Measurements from ENCODE around the gene STON1. TPM values are rescaled to one million over a fixed set of nuclear protein-coding genes. Genes with fewer than 3 reads are reported as not detected.
A peak's percentile ranks its signal among the peaks of the same experiment; 100 is the strongest.
"Not testable (repeated sequence)": the region's sequence is repeated elsewhere in the genome, so short reads cannot be mapped to it uniquely, and the experiment has no call there.

Gene STON1
- total RNA-seq, 1 donor from 2014 or later = 13.2 TPM

DNA sequence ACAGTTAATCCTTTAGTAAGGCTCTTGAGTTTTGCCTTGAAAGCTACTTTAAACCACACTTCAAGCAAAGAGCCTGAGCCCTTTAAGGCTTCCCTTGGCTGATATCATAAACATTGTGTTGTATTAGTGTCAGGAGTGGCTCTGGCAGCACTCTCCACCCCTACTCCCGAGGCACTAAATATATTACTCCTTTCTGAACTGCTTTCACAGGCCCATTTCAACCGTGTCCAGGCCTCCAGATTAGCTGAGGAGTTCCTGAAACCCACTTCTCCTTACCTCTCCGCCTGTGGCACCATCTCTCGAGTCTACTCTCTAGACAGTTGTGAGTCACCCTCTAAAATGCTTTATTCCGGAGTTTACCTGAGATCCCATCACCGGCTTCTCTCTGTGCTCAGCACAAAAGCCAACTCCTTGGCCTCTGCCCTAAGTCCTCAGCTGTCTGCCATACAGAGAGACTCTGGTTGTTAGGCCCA is 14.4 kb upstream of the STON1 start:
- H3K27ac Mint-ChIP-seq (ENCODE audit: unreplicated experiment) = peak overlapping the region; percentile 10
- peaks cover 14% of the 10 kb centered on the region for H3K36me3 Mint-ChIP-seq (ENCODE audit: low read depth)
- no peak overlapping the region for H3K4me3 Mint-ChIP-seq
- TF ChIP-seq, protein P1, sequence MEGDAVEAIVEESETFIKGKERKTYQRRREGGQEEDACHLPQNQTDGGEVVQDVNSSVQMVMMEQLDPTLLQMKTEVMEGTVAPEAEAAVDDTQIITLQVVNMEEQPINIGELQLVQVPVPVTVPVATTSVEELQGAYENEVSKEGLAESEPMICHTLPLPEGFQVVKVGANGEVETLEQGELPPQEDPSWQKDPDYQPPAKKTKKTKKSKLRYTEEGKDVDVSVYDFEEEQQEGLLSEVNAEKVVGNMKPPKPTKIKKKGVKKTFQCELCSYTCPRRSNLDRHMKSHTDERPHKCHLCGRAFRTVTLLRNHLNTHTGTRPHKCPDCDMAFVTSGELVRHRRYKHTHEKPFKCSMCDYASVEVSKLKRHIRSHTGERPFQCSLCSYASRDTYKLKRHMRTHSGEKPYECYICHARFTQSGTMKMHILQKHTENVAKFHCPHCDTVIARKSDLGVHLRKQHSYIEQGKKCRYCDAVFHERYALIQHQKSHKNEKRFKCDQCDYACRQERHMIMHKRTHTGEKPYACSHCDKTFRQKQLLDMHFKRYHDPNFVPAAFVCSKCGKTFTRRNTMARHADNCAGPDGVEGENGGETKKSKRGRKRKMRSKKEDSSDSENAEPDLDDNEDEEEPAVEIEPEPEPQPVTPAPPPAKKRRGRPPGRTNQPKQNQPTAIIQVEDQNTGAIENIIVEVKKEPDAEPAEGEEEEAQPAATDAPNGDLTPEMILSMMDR (conservative IDR thresholded peaks at IDR 0.05) = no peak
- H3K27me3 Mint-ChIP-seq (ENCODE audit: low read depth) = no peaks in the 10 kb centered on the region
- no peak for DNase-seq (ENCODE audit: low read depth, low spot score)
- H3K4me1 Mint-ChIP-seq = no peaks in the 10 kb centered on the region
- no peaks in the 10 kb centered on the region for H3K9me3 Mint-ChIP-seq

DNA sequence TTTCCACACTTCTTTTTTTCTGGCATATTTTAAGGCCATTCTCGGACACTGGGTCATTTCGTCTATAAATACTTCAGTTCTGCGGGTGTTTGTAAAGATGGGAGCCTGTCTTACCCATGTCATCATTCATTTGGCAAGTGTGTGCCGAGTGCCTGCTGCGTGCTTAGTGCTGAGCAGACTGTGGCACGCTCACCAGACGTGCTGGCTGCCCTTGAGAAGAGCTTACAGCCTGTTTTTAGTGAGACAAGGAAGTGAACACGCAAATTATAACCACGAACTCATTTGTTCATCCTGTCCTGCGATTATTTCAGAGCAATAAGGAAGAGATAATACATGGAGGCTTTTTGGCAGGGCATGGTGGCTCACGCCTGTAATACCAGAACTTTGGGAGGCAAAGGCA is 10.4 kb upstream of the STON1 start:
- H3K9me3 Mint-ChIP-seq = no peaks in the 10 kb centered on the region
- no peak overlapping the region for H3K4me3 Mint-ChIP-seq
- no peaks in the 10 kb centered on the region for H3K27me3 Mint-ChIP-seq (ENCODE audit: low read depth)
- no peaks in the 10 kb centered on the region for H3K4me1 Mint-ChIP-seq
- peaks cover 12% of the 10 kb centered on the region for H3K36me3 Mint-ChIP-seq (ENCODE audit: low read depth)
- no peak for DNase-seq (ENCODE audit: low read depth, low spot score)
- TF ChIP-seq, protein P1 (conservative IDR thresholded peaks at IDR 0.05) = no peak
- H3K27ac Mint-ChIP-seq (ENCODE audit: unreplicated experiment) = no peak overlapping the region

DNA sequence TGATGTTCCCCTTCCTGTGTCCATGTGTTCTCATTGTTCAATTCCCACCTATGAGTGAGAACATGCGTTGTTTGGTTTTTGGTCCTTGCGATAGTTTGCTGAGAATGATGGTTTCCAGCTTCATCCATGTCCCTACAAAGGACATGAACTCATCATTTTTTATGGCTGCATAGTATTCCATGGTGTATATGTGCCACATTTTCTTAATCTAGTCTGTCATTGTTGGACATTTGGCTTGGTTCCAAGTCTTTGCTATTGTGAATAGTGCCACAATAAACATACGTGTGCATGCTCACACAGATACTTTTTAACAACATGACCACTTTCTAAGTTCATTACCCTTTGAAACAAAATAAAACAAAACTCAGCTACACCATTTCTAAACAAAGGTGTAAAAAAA is 5.2 kb upstream of the STON1 start:
- H3K27ac Mint-ChIP-seq (ENCODE audit: unreplicated experiment); H3K36me3 Mint-ChIP-seq (ENCODE audit: low read depth); H3K27me3 Mint-ChIP-seq (ENCODE audit: low read depth); H3K4me3 Mint-ChIP-seq; H3K9me3 Mint-ChIP-seq; DNase-seq (ENCODE audit: low read depth, low spot score): not testable (repeated sequence)
- peaks cover 26% of the 10 kb centered on the region for H3K4me1 Mint-ChIP-seq

DNA sequence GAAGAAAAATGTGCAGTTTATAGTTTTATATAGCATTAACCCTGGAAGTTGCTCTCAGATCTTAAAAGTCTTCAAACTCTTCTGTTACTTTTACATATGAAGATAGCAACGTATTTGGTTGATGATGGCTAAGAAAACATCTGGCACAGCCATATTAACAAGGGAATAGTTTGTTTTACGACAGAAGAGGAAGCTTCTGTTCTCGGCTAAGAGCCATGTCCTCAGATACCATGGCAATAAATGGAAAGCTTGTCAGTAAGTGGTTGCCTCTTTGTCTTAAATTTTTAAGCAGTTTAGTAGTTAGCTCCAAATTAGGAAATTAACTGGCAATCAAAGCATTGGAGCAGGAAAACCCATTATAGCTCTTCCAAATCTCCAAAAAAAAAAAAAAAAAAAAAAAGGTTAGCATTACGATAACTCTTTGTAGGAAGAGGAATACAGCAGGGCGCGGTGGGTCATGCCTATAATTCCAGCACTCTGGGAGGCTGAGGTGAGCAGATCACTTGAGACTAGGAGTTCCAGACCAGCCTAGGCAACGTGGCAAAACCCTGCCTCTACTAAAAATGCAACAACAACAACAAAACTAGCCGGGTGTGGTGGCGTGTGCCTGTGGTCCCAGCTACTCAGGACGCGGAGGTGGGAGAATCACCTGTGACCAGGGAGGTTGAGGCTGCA is 4.5 kb upstream of the STON1 start:
- H3K4me3 Mint-ChIP-seq = no peak overlapping the region
- H3K27ac Mint-ChIP-seq (ENCODE audit: unreplicated experiment) = no peak overlapping the region
- DNase-seq (ENCODE audit: low read depth, low spot score) = no peak
- no peaks in the 10 kb centered on the region for H3K27me3 Mint-ChIP-seq (ENCODE audit: low read depth)
- TF ChIP-seq, protein P1 (conservative IDR thresholded peaks at IDR 0.05) = no peak
- H3K9me3 Mint-ChIP-seq = no peaks in the 10 kb centered on the region
- H3K4me1 Mint-ChIP-seq = peaks cover 26% of the 10 kb centered on the region
- H3K36me3 Mint-ChIP-seq (ENCODE audit: low read depth) = no peaks in the 10 kb centered on the region

DNA sequence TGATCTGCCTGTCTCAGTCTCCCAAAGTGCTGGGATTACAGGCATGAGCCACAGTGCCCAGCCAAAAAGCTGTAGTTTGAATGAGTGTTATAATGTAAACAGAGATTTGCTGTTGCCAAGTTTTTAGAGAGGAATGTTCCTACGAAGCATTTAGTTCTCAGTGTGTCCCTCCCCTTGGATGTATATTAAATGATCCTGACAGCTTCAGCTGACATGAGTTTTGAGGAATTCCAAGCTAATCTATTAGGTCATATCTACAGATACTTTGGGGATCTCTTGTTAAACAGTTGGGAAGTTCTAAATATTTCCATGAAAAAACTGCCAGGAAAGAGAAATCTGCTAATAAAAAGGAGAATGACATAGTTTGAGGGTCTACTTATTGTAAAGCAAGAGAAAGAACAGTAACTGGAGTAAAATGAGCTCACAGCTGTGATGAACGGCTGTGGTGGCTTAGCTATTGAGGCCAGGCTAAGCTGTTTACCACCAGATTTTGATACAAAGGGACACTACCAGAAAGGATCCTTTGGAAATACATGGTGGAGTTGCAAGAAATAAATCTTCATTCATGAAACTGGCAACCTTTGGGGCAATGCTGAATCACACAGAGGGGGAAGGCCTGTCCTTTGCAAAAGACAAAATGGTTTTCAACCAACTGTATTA is 2.6 kb upstream of the STON1 start:
- Mint-ChIP-seq H3K9me3 (no peaks in the 10 kb centered on the region), H3K36me3 (ENCODE audit: low read depth) (no peaks in the 10 kb centered on the region), H3K4me3 (peak overlapping the region; percentile 26), H3K4me1 (peaks cover 41% of the 10 kb centered on the region), H3K27me3 (ENCODE audit: low read depth) (no peaks in the 10 kb centered on the region), H3K27ac (ENCODE audit: unreplicated experiment) (no peak overlapping the region)
- TF ChIP-seq, protein P1 (conservative IDR thresholded peaks at IDR 0.05) = no peak
- no peak for DNase-seq (ENCODE audit: low read depth, low spot score)

DNA sequence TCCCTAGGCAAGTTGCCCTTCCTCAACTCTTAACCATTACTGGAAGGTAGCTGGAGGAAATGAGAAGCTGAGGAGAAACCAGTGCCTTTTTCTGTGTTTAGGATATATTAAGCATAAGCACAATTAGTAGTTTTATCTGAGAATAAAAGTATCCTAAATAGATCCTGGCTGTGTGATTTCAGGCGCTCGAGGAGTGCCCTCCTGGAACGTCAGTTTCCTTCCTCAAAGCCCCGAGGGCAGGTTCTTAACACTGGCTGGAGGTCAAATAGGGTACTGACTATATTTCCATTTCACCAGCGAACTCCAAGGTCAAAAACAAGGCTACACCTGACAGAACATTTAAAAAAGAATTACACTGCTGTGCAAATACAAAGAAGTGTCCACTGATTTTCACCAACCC is 1.5 kb upstream of the STON1 start:
- Mint-ChIP-seq H3K9me3 (no peaks in the 10 kb centered on the region), H3K4me3 (peak overlapping the region; percentile 91), H3K4me1 (peaks cover 44% of the 10 kb centered on the region), H3K27me3 (ENCODE audit: low read depth) (no peaks in the 10 kb centered on the region), H3K36me3 (ENCODE audit: low read depth) (no peaks in the 10 kb centered on the region), H3K27ac (ENCODE audit: unreplicated experiment) (no peak overlapping the region)
- DNase-seq (ENCODE audit: low read depth, low spot score) = no peak
- TF ChIP-seq, protein P1 (conservative IDR thresholded peaks at IDR 0.05) = no peak

Data from neural crest cell (in vitro differentiated cells).